Activated CD4-positive, alpha-beta memory T cell treated with anti-CD3 and anti-CD28 coated beads for 36 hours (primary cell): ENCODE measurements around the gene ZNF701. TPM values are rescaled to one million over a fixed set of nuclear protein-coding genes. Genes with fewer than 3 reads are reported as not detected.
"Not testable (repeated sequence)": the region's sequence is repeated elsewhere in the genome, so short reads cannot be mapped to it uniquely, and the experiment has no call there.

Experiments
- CTCF ChIA-PET: fragments of 350-600 bp; sonication (Branson Sonifier 250); formaldehyde crosslinking; loops from one replicate; lab custom pipeline; 2021; ENCODE audit warnings: antibody characterized with exemption, inconsistent platforms; lab: Charles Lee
- POLR2A ChIA-PET: fragments of 350-600 bp; sonication (Branson Sonifier 250); formaldehyde crosslinking; loops from one replicate; lab custom pipeline; 2021; ENCODE audit warnings: antibody characterized with exemption; lab: Charles Lee
- DNase-seq: peaks from one replicate; pipeline ENCODE4 v3.0.0-alpha.2; 2020
- H3K27ac Mint-ChIP-seq: one replicate; pipeline ENCODE4 v1.8.0; 2021; ENCODE audit warnings: mixed read lengths
- H3K27me3 Mint-ChIP-seq: one replicate; pipeline ENCODE4 v1.8.0; 2021; ENCODE audit warnings: mixed read lengths
- H3K36me3 Mint-ChIP-seq: one replicate; pipeline ENCODE4 v1.8.0; 2021; ENCODE audit warnings: mixed read lengths
- H3K4me1 Mint-ChIP-seq: one replicate; pipeline ENCODE4 v1.8.0; 2021; ENCODE audit warnings: low read depth, mixed read lengths
- H3K4me3 Mint-ChIP-seq: one replicate; pipeline ENCODE4 v1.8.0; 2021; ENCODE audit warnings: mild to moderate bottlenecking, mixed read lengths
- H3K9me3 Mint-ChIP-seq: one replicate; pipeline ENCODE4 v1.8.0; 2021; ENCODE audit warnings: mixed read lengths
- intact Hi-C: fragments of 100-400 bp; cut with micrococcal nuclease; formaldehyde crosslinking; loops from one replicate; pipeline ENCODE4 v1.15.1; 2023
- total RNA-seq, 2 experiments: library from RNA; stranded (reverse); gene quantifications; one replicate each; pipeline ENCODE4 v1.2.3, GENCODE V29; 2021

The ZNF701 gene
- total RNA-seq, 2 experiments from 2014 or later: 19.9 to 22.7 TPM

- intact Hi-C loops, H3K27ac Mint-ChIP-seq, POLR2A ChIA-PET, H3K4me3 Mint-ChIP-seq, CTCF ChIA-PET, DNase-seq, H3K27me3 Mint-ChIP-seq: not testable (repeated sequence)
- H3K4me1 Mint-ChIP-seq: peaks cover 34% of the 10 kb centered on the region
- peaks cover 60% of the 10 kb centered on the region for H3K36me3 Mint-ChIP-seq
- peaks cover 21% of the 10 kb centered on the region for H3K9me3 Mint-ChIP-seq
These were observed 28.9 kb upstream of the ZNF701 start for GRCh38 chr19:52541176-52541575.

DNA sequence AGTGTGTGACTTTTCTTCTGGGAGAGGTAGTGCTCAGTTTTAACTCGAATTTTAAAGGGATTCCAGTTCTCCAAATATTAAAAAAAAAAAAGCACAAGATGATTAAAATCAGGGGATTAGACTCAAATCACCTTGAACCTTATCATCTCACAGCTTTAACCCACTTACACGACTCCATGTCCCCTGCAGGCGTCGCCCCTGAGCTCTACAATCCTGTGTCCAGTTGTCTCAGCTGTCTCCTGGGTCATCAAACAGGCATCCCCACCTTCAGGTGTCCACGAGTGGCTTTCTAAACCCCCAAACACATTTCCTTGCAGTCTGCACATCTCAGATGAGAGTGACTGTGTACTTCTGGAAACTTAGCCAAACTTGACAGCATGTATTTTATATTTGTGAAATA, 28.5 kb upstream of the ZNF701 start:
- peaks cover 23% of the 10 kb centered on the region for H3K9me3 Mint-ChIP-seq
- no peak for DNase-seq
- POLR2A ChIA-PET: interaction anchor here (1.0 kb wide), 1 partner anchor 25 kb away, joined by 3 read pairs; no protein-coding TSS in a partner anchor
- H3K27me3 Mint-ChIP-seq: no peaks in the 10 kb centered on the region
- peaks cover 63% of the 10 kb centered on the region for H3K36me3 Mint-ChIP-seq
- intact Hi-C loops: no loop called here
- CTCF ChIA-PET: no interaction called here
- H3K27ac Mint-ChIP-seq: no peak overlapping the region
- peaks cover 32% of the 10 kb centered on the region for H3K4me1 Mint-ChIP-seq
- no peak overlapping the region for H3K4me3 Mint-ChIP-seq

DNA sequence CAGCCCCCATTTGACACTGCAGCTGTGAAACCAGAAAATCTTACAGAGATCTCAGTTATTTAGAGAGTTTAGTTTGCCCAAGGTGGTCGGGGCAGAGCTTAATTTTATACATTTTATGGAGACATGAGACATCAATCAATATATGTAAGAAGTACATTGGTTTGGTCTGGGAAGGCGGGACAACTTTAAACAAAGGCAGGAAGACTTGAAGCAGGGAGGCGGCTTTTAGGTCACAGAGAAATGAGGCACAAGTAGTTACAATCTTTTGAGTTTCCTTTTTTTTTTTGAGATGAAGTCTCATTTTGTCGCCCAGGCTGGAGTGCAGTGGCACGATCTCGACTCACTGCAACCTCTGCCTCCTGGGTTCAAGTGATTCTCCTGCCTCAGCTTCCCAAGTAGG, 27.5 kb upstream of the ZNF701 start:
- ChIA-PET CTCF (interaction anchor here (1.3 kb wide), 1 partner anchor 15 kb away, joined by 6 read pairs; the partner anchor contains the start of gene ZNF808), POLR2A (interaction anchor here (1.0 kb wide), 1 partner anchor 24 kb away, joined by 3 read pairs; no protein-coding TSS in a partner anchor)
- H3K27me3 Mint-ChIP-seq, DNase-seq, H3K4me3 Mint-ChIP-seq, intact Hi-C loops: not testable (repeated sequence)
- Mint-ChIP-seq H3K4me1 (peaks cover 25% of the 10 kb centered on the region), H3K36me3 (peaks cover 69% of the 10 kb centered on the region), H3K27ac (peak overlapping the region; percentile 15), H3K9me3 (peaks cover 29% of the 10 kb centered on the region)

- peak overlapping the region; percentile 15 for H3K27ac Mint-ChIP-seq
- intact Hi-C loops: no loop called here
- CTCF ChIA-PET: interaction anchor here (1.3 kb wide), 1 partner anchor 16 kb away, joined by 6 read pairs; the partner anchor contains the start of gene ZNF808
- no peaks in the 10 kb centered on the region for H3K27me3 Mint-ChIP-seq
- peaks cover 33% of the 10 kb centered on the region for H3K9me3 Mint-ChIP-seq
- POLR2A ChIA-PET: no interaction called here
- peak; percentile 67 for DNase-seq
- peaks cover 25% of the 10 kb centered on the region for H3K4me1 Mint-ChIP-seq
- H3K36me3 Mint-ChIP-seq: peaks cover 75% of the 10 kb centered on the region
- no peak overlapping the region for H3K4me3 Mint-ChIP-seq
These were observed 27.0 kb upstream of the ZNF701 start for GRCh38 chr19:52542984-52543664.

GRCh38 chr19:52554216-52554971, 15.7 kb upstream of the ZNF701 start:
- Mint-ChIP-seq H3K4me3 (no peak overlapping the region), H3K27ac (no peak overlapping the region), H3K27me3 (no peaks in the 10 kb centered on the region), H3K9me3 (peaks cover 75% of the 10 kb centered on the region), H3K36me3 (peaks cover 88% of the 10 kb centered on the region), H3K4me1 (no peaks in the 10 kb centered on the region)
- ChIA-PET CTCF (no interaction called here), POLR2A (no interaction called here)
- intact Hi-C loops: no loop called here
- DNase-seq: no peak

- Mint-ChIP-seq H3K9me3 (peaks cover 79% of the 10 kb centered on the region), H3K27ac (no peak overlapping the region), H3K27me3 (no peaks in the 10 kb centered on the region), H3K36me3 (peaks cover 88% of the 10 kb centered on the region), H3K4me1 (no peaks in the 10 kb centered on the region), H3K4me3 (no peak overlapping the region)
- intact Hi-C loops: no loop called here
- ChIA-PET POLR2A (no interaction called here), CTCF (interaction anchor here (0.6 kb wide), 1 partner anchor 260 kb away, joined by 3 read pairs; no protein-coding TSS in a partner anchor)
- DNase-seq: no peak
These were observed 12.7 kb upstream of the ZNF701 start for GRCh38 chr19:52557231-52557995.

- POLR2A ChIA-PET, H3K27me3 Mint-ChIP-seq, DNase-seq, H3K4me3 Mint-ChIP-seq, intact Hi-C loops, H3K27ac Mint-ChIP-seq, CTCF ChIA-PET, H3K4me1 Mint-ChIP-seq: not testable (repeated sequence)
- H3K36me3 Mint-ChIP-seq: peaks cover 88% of the 10 kb centered on the region
- peaks cover 78% of the 10 kb centered on the region for H3K9me3 Mint-ChIP-seq
These were observed 11.2 kb upstream of the ZNF701 start for GRCh38 chr19:52558732-52559445.

- CTCF ChIA-PET, H3K4me1 Mint-ChIP-seq, intact Hi-C loops, H3K27ac Mint-ChIP-seq, H3K27me3 Mint-ChIP-seq, H3K4me3 Mint-ChIP-seq, DNase-seq, POLR2A ChIA-PET: not testable (repeated sequence)
- Mint-ChIP-seq H3K36me3 (peaks cover 80% of the 10 kb centered on the region), H3K9me3 (peaks cover 74% of the 10 kb centered on the region)
These were observed 8.5 kb upstream of the ZNF701 start for GRCh38 chr19:52561611-52562010.

- H3K9me3 Mint-ChIP-seq: peaks cover 54% of the 10 kb centered on the region
- ChIA-PET CTCF (no interaction called here), POLR2A (interaction anchor here (0.7 kb wide), 1 partner anchor 24 kb away, joined by 3 read pairs; no protein-coding TSS in a partner anchor)
- peaks cover 51% of the 10 kb centered on the region for H3K36me3 Mint-ChIP-seq
- H3K4me1 Mint-ChIP-seq: peaks cover 12% of the 10 kb centered on the region
- no peak overlapping the region for H3K4me3 Mint-ChIP-seq
- no peak overlapping the region for H3K27ac Mint-ChIP-seq
- intact Hi-C loops: no loop called here
- no peak for DNase-seq
- H3K27me3 Mint-ChIP-seq: no peaks in the 10 kb centered on the region
These were observed 4.0 kb upstream of the ZNF701 start for GRCh38 chr19:52566121-52566520.

DNA sequence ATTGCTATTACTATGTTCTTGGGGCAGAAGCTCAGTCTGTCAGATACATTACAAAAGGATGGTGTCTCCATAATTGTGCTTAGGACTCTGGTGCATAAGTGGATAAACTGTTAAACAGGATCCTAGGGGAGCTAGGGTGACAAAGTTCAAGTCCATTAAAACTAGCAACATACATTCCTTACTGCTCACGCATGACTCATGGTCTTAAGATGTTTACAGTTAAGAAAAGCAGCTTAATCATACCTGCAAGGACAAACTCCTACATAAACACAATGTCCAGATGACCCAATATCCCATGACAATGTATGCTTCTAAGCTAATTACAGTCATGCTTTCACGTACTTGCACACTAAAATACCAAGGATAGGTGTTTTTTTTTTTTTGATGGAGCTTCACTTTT, 3.5 kb upstream of the ZNF701 start:
- Mint-ChIP-seq H3K4me3 (no peak overlapping the region), H3K9me3 (peaks cover 54% of the 10 kb centered on the region), H3K27ac (no peak overlapping the region), H3K27me3 (no peaks in the 10 kb centered on the region), H3K4me1 (peaks cover 16% of the 10 kb centered on the region), H3K36me3 (peaks cover 51% of the 10 kb centered on the region)
- intact Hi-C loops: no loop called here
- POLR2A ChIA-PET: interaction anchor here (0.7 kb wide), 1 partner anchor 24 kb away, joined by 3 read pairs; no protein-coding TSS in a partner anchor
- CTCF ChIA-PET: no interaction called here
- DNase-seq: no peak

GRCh38 chr19:52567921-52568320, 2.2 kb upstream of the ZNF701 start:
- CTCF ChIA-PET: no interaction called here
- Mint-ChIP-seq H3K27ac (no peak overlapping the region), H3K4me3 (no peak overlapping the region), H3K27me3 (no peaks in the 10 kb centered on the region), H3K4me1 (peaks cover 25% of the 10 kb centered on the region), H3K36me3 (peaks cover 51% of the 10 kb centered on the region), H3K9me3 (peaks cover 49% of the 10 kb centered on the region)
- no peak for DNase-seq
- intact Hi-C loops: no loop called here
- POLR2A ChIA-PET: no interaction called here
